Memory B cell (primary cell): Measurements from ENCODE around the gene FNBP1.
A peak's percentile ranks its signal among the peaks of the same experiment; 100 is the strongest.
"Not testable (repeated sequence)": the region's sequence is repeated elsewhere in the genome, so short reads cannot be mapped to it uniquely, and the experiment has no call there.

Experiments used
- ATAC-seq: fragments of 150-1000 bp; cut with Tn5 transposase; 2 replicates; pipeline ENCODE4 v1.10.0; 2021; ENCODE audit warnings: low read depth, mild to moderate bottlenecking, moderate library complexity
- DNase-seq, 2 donors: peaks; one replicate each; pipeline ENCODE4 v3.0.0; 2022; ENCODE audit warnings: low spot score in 2 of 2
- H3K27ac Mint-ChIP-seq: one replicate; pipeline ENCODE4 v1.8.0; 2022; ENCODE audit warnings: mild to moderate bottlenecking, moderate library complexity, mixed read lengths
- H3K27me3 Mint-ChIP-seq: one replicate; pipeline ENCODE4 v1.8.0; 2022; ENCODE audit warnings: mixed read lengths
- H3K36me3 Mint-ChIP-seq: one replicate; pipeline ENCODE4 v1.8.0; 2022; ENCODE audit warnings: mild to moderate bottlenecking, mixed read lengths
- H3K4me1 Mint-ChIP-seq: one replicate; pipeline ENCODE4 v1.8.0; 2022; ENCODE audit warnings: mixed read lengths
- H3K4me3 Mint-ChIP-seq: one replicate; pipeline ENCODE4 v1.8.0; 2022; ENCODE audit warnings: mild to moderate bottlenecking, moderate library complexity, mixed read lengths
- H3K9me3 Mint-ChIP-seq: one replicate; pipeline ENCODE4 v1.8.0; 2022; ENCODE audit warnings: mixed read lengths

The FNBP1 gene

DNA sequence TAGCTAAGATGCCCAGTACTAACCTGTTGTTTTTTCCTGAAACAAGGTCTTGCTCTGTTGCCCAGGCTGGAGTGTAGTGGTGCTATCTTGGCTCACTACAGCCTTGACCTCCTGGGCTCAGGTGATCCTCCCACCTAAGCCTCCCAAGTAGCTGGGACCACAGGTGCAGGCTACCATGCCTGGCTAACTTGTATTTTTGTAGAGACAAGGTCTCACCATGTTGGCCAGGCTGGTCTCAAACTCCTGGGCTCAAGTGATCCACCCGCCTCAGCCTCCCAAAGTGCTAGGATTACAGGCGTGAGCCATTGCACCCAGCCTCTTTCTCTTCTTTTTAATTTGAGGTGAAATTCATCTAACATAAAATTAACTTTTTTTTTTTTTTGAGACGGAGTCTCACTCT lies 21.1 kb downstream of the FNBP1 start:
- not testable (repeated sequence) for H3K36me3 Mint-ChIP-seq, H3K4me3 Mint-ChIP-seq, H3K27me3 Mint-ChIP-seq, H3K9me3 Mint-ChIP-seq, ATAC-seq, DNase-seq
- peaks cover 50% of the 10 kb centered on the region for H3K4me1 Mint-ChIP-seq
- peak overlapping the region; percentile 99 for H3K27ac Mint-ChIP-seq

DNA sequence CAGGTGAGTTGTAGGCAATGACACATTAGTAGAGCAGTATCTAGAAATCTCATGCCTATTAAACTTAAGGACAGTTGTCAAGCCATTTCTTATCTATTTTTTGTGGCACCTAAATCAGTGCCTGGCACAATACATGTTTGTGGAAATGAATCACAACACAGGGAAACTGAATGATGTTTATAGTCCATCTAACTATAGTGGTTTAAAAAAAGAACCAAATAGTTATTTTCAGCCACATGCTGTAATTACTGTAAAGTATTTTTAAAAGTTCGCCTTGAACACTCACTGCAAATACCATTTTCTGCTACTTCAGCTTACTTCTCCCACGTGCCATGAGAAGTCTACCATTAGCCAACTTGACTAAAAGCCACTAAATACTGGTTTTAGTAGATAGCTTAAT lies 21.9 kb downstream of the FNBP1 start:
- no peaks in the 10 kb centered on the region for H3K9me3 Mint-ChIP-seq
- DNase-seq = no peak
- no peaks in the 10 kb centered on the region for H3K27me3 Mint-ChIP-seq
- H3K4me1 Mint-ChIP-seq = peaks cover 51% of the 10 kb centered on the region
- H3K4me3 Mint-ChIP-seq = peak overlapping the region; percentile 32
- peaks cover 10% of the 10 kb centered on the region for H3K36me3 Mint-ChIP-seq
- peak overlapping the region; percentile 99 for H3K27ac Mint-ChIP-seq
- no peak for ATAC-seq

GRCh38 chr9:130020618-130021017 lies 22.4 kb downstream of the FNBP1 start:
- Mint-ChIP-seq H3K4me1 (peaks cover 47% of the 10 kb centered on the region), H3K4me3 (no peak overlapping the region), H3K27me3 (no peaks in the 10 kb centered on the region), H3K36me3 (peaks cover 11% of the 10 kb centered on the region), H3K9me3 (no peaks in the 10 kb centered on the region), H3K27ac (peak overlapping the region; percentile 99)
- DNase-seq (no peak), ATAC-seq (no peak)

GRCh38 chr9:130018265-130018664 lies 24.7 kb downstream of the FNBP1 start:
- Mint-ChIP-seq H3K27ac (peak overlapping the region; percentile 99), H3K36me3 (peaks cover 9% of the 10 kb centered on the region), H3K9me3 (no peaks in the 10 kb centered on the region), H3K4me3 (no peak overlapping the region), H3K27me3 (no peaks in the 10 kb centered on the region), H3K4me1 (peaks cover 34% of the 10 kb centered on the region)
- DNase-seq (no peak), ATAC-seq (no peak)

- not testable (repeated sequence) for H3K27me3 Mint-ChIP-seq, ATAC-seq, H3K36me3 Mint-ChIP-seq, DNase-seq, H3K9me3 Mint-ChIP-seq
- Mint-ChIP-seq H3K4me1 (peaks cover 31% of the 10 kb centered on the region), H3K27ac (peak overlapping the region; percentile 99), H3K4me3 (peak overlapping the region; percentile 3)
These were observed 25.5 kb downstream of the FNBP1 start for GRCh38 chr9:130017510-130017909.

DNA sequence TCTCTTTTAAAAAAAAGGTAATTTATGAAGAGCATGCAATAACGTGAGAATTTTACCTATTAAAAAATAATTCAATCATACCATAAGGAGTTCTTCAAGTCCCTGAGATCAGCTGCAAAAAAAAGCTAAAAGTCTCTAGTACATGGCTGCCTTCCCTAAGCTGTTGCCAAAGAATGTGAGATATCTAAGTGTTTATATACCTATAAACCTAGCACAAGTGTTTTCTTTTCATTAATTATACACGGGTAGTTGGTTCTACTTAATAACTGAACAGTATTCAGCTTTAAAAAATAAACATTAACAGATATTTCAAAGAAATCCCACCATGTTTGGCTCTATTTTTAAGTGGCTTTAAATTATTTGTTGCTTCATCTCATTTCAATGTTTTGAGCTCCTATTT lies 25.9 kb downstream of the FNBP1 start:
- Mint-ChIP-seq H3K4me1 (peaks cover 33% of the 10 kb centered on the region), H3K27me3 (no peaks in the 10 kb centered on the region), H3K4me3 (peak overlapping the region; percentile 24), H3K27ac (peak overlapping the region; percentile 99), H3K9me3 (no peaks in the 10 kb centered on the region), H3K36me3 (peaks cover 11% of the 10 kb centered on the region)
- ATAC-seq (no peak), DNase-seq (no peak)

- DNase-seq = no peak
- peaks cover 33% of the 10 kb centered on the region for H3K4me1 Mint-ChIP-seq
These were observed 27.5 kb downstream of the FNBP1 start for GRCh38 chr9:130015353-130016019.

GRCh38 chr9:130013326-130013725 lies 29.7 kb downstream of the FNBP1 start:
- Mint-ChIP-seq H3K9me3 (peaks cover 2% of the 10 kb centered on the region), H3K27me3 (no peaks in the 10 kb centered on the region), H3K36me3 (peaks cover 16% of the 10 kb centered on the region), H3K4me1 (peaks cover 41% of the 10 kb centered on the region), H3K4me3 (no peak overlapping the region), H3K27ac (peak overlapping the region; percentile 100)
- ATAC-seq (no peak), DNase-seq (no peak)

More at GRCh38 chr9:130015353-130016019, 27.5 kb downstream of the FNBP1 start:
- Mint-ChIP-seq H3K9me3 (peaks cover 2% of the 10 kb centered on the region), H3K36me3 (peaks cover 17% of the 10 kb centered on the region), H3K4me3 (no peak overlapping the region), H3K27me3 (no peaks in the 10 kb centered on the region), H3K27ac (peak overlapping the region; percentile 47)
- ATAC-seq = peak; percentile 11

- peaks cover 8% of the 10 kb centered on the region for H3K36me3 Mint-ChIP-seq
- H3K4me1 Mint-ChIP-seq = peaks cover 39% of the 10 kb centered on the region
- H3K27ac Mint-ChIP-seq = peak overlapping the region; percentile 100
- DNase-seq (peak; percentile 59 to 83), ATAC-seq (peak; percentile 69)
- no peaks in the 10 kb centered on the region for H3K27me3 Mint-ChIP-seq
- H3K4me3 Mint-ChIP-seq = peak overlapping the region; percentile 48
- H3K9me3 Mint-ChIP-seq = peaks cover 2% of the 10 kb centered on the region
These were observed 32.6 kb downstream of the FNBP1 start for GRCh38 chr9:130010151-130010988.

GRCh38 chr9:130009546-130009945 lies 33.4 kb downstream of the FNBP1 start:
- Mint-ChIP-seq H3K4me1 (peaks cover 39% of the 10 kb centered on the region), H3K27ac (peak overlapping the region; percentile 100), H3K4me3 (peak overlapping the region; percentile 8)
- H3K9me3 Mint-ChIP-seq, H3K36me3 Mint-ChIP-seq, DNase-seq, ATAC-seq, H3K27me3 Mint-ChIP-seq: not testable (repeated sequence)

DNA sequence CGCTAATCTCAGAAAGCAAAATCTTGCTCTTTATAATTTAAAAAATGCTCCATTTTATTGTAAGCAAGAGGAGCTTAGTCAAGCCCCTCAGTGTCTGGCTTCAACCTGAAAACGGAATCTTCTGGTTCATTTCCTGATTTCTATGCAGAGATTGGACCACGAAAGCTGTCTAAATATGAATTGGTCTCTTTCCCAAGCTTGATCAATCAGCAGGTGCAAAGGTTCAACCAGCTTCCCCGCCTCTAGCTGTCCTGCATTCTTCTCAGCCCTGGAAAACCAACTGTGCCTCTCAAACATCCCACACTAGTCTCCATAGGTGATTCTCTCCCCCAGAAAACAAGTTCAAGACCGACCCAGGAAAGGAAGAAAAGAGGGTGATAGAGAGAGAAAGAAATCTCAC lies 34.5 kb downstream of the FNBP1 start:
- peak overlapping the region; percentile 52 for H3K4me3 Mint-ChIP-seq
- H3K27ac Mint-ChIP-seq = peak overlapping the region; percentile 100
- H3K4me1 Mint-ChIP-seq = peaks cover 42% of the 10 kb centered on the region
- DNase-seq = no peak
- H3K9me3 Mint-ChIP-seq = peaks cover 2% of the 10 kb centered on the region
- no peaks in the 10 kb centered on the region for H3K27me3 Mint-ChIP-seq
- peaks cover 8% of the 10 kb centered on the region for H3K36me3 Mint-ChIP-seq
- ATAC-seq = no peak

DNA sequence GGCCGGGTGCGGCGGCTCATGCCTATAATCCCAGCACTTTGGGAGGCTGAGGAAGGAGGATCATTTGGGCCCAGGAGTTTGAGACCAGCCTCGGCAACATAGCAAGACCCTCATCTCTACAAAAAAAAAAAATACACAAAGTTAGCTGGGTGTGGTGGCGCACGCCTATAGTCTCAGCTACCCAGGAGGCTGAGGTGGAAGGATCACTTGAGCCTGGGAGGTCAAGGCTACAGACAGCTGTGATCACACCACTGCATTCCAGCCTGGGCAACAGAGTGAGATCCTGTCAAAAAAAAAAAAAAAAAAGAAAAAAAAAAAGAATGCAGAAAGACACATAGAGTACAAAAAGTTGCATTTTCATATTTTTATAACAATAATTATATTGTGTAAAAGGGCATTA lies 36.0 kb downstream of the FNBP1 start:
- not testable (repeated sequence) for H3K27me3 Mint-ChIP-seq, ATAC-seq, H3K9me3 Mint-ChIP-seq, DNase-seq
- peak overlapping the region; percentile 49 for H3K4me3 Mint-ChIP-seq
- H3K4me1 Mint-ChIP-seq = peaks cover 40% of the 10 kb centered on the region
- peaks cover 13% of the 10 kb centered on the region for H3K36me3 Mint-ChIP-seq
- H3K27ac Mint-ChIP-seq = peak overlapping the region; percentile 100

- ATAC-seq = no peak
These were observed 38.9 kb downstream of the FNBP1 start for GRCh38 chr9:130003943-130004552.

DNA sequence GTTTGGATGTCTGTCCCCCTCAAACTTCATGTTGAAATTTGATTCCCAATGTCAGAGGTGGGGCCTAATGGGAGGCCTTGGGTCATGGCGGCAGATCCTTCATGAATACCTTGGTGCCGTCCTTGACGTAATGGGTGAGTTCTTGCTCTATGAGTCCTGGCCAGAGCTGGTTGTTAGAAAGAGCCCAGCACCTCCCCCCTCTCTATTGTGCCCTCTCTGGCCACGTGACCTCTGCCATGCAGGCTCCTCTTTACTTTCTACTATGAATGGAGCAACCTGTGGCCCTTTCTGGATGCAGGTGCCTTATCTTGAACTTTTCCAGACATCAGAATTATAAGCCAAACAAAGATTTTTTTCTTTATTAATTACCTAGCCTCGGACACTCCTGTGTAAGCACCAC lies 40.7 kb downstream of the FNBP1 start:
- Mint-ChIP-seq H3K9me3 (no peaks in the 10 kb centered on the region), H3K36me3 (peaks cover 10% of the 10 kb centered on the region), H3K27ac (peak overlapping the region; percentile 100), H3K27me3 (no peaks in the 10 kb centered on the region), H3K4me1 (peaks cover 28% of the 10 kb centered on the region), H3K4me3 (peak overlapping the region; percentile 66)
- no peak for DNase-seq
- no peak for ATAC-seq

More at GRCh38 chr9:130003943-130004552, 38.9 kb downstream of the FNBP1 start:
- H3K27me3 Mint-ChIP-seq = no peaks in the 10 kb centered on the region
- no peaks in the 10 kb centered on the region for H3K9me3 Mint-ChIP-seq
- H3K27ac Mint-ChIP-seq = peak overlapping the region; percentile 100
- H3K36me3 Mint-ChIP-seq = peaks cover 7% of the 10 kb centered on the region
- no peak for DNase-seq
- peaks cover 28% of the 10 kb centered on the region for H3K4me1 Mint-ChIP-seq
- H3K4me3 Mint-ChIP-seq = peak overlapping the region; percentile 52
